ENCODE measurements around the gene CTNNAL1.
"Not testable (repeated sequence)": the region's sequence is repeated elsewhere in the genome, so short reads cannot be mapped to it uniquely, and the experiment has no call there.

CTNNAL1 gene

GRCh38 chr9:108951578-108951977 is 61.7 kb downstream of the CTNNAL1 start:
- peak; percentile 89 for FAIRE-seq
- no peak for TF ChIP-seq POLR2A (IDR thresholded peaks at IDR 0.05; ENCODE audit: low read depth, low read length)

GRCh38 chr9:108950168-108950567 is 63.1 kb downstream of the CTNNAL1 start:
- FAIRE-seq (peak; percentile 90), DNase-seq (ENCODE audit: insufficient read length, low spot score) (no peak)
- no peak for TF ChIP-seq POLR2A (IDR thresholded peaks at IDR 0.05; ENCODE audit: low read depth, low read length)

More at GRCh38 chr9:108951578-108951977, 61.7 kb downstream of the CTNNAL1 start:
- DNase-seq (ENCODE audit: insufficient read length, low spot score) = no peak

GRCh38 chr9:108939975-108940374 is 73.3 kb downstream of the CTNNAL1 start:
- DNase-seq (ENCODE audit: insufficient read length, low spot score) (no peak), FAIRE-seq (peak; percentile 92)
- no peak for TF ChIP-seq POLR2A (IDR thresholded peaks at IDR 0.05; ENCODE audit: low read depth, low read length)

- TF ChIP-seq POLR2A (IDR thresholded peaks at IDR 0.05; ENCODE audit: low read depth, low read length) = no peak
- FAIRE-seq = no peak
- no peak for DNase-seq (ENCODE audit: insufficient read length, low spot score)
These were observed 75.6 kb downstream of the CTNNAL1 start for GRCh38 chr9:108937561-108938305.

GRCh38 chr9:108934323-108934893 is 78.9 kb downstream of the CTNNAL1 start, which contains the start of gene ABITRAM:
Gene ABITRAM, plus strand, starts transcription at chr9:108934400. Its CDS starts 87 bp downstream, at chr9:108934487.
- FAIRE-seq (peak; percentile 57), DNase-seq (ENCODE audit: insufficient read length, low spot score) (peak; percentile 95)
- peak; percentile 74 for TF ChIP-seq POLR2A (IDR thresholded peaks at IDR 0.05; ENCODE audit: low read depth, low read length)

- TF ChIP-seq POLR2A (IDR thresholded peaks at IDR 0.05; ENCODE audit: low read depth, low read length) = peak; percentile 82
- FAIRE-seq (peak; percentile 93), DNase-seq (ENCODE audit: insufficient read length, low spot score) (peak; percentile 96)
These were observed 79.5 kb downstream of the CTNNAL1 start, which contains the start of gene ELP1 for GRCh38 chr9:108933718-108934322. Gene ELP1, minus strand, starts transcription at chr9:108934124. Its CDS starts 2,978 bp downstream, at chr9:108931146.

GRCh38 chr9:108933231-108933717 is 80.0 kb downstream of the CTNNAL1 start:
- TF ChIP-seq POLR2A (IDR thresholded peaks at IDR 0.05; ENCODE audit: low read depth, low read length) = no peak
- DNase-seq (ENCODE audit: insufficient read length, low spot score) = no peak
- peak; percentile 74 for FAIRE-seq

- no peak for TF ChIP-seq POLR2A (IDR thresholded peaks at IDR 0.05; ENCODE audit: low read depth, low read length)
- FAIRE-seq (no peak), DNase-seq (ENCODE audit: insufficient read length, low spot score) (no peak)
These were observed 84.9 kb downstream of the CTNNAL1 start for GRCh38 chr9:108928386-108928785.

GRCh38 chr9:108924466-108924865 is 88.8 kb downstream of the CTNNAL1 start:
- DNase-seq (ENCODE audit: insufficient read length, low spot score) = no peak
- no peak for FAIRE-seq
- TF ChIP-seq POLR2A (IDR thresholded peaks at IDR 0.05; ENCODE audit: low read depth, low read length) = no peak

- no peak for FAIRE-seq
- no peak for TF ChIP-seq POLR2A (IDR thresholded peaks at IDR 0.05; ENCODE audit: low read depth, low read length)
- no peak for DNase-seq (ENCODE audit: insufficient read length, low spot score)
These were observed 92.1 kb downstream of the CTNNAL1 start for GRCh38 chr9:108921200-108921599.

- not testable (repeated sequence) for FAIRE-seq; DNase-seq (ENCODE audit: insufficient read length, low spot score)
These were observed 92.9 kb downstream of the CTNNAL1 start for GRCh38 chr9:108920401-108920800.

- peak; percentile 6 for FAIRE-seq
- TF ChIP-seq POLR2A (IDR thresholded peaks at IDR 0.05; ENCODE audit: low read depth, low read length) = no peak
These were observed 93.8 kb downstream of the CTNNAL1 start for GRCh38 chr9:108919517-108919916.

GRCh38 chr9:108913391-108913790 is 99.9 kb downstream of the CTNNAL1 start:
- FAIRE-seq = no peak
- DNase-seq (ENCODE audit: insufficient read length, low spot score) = no peak
- no peak for TF ChIP-seq POLR2A (IDR thresholded peaks at IDR 0.05; ENCODE audit: low read depth, low read length)

More at GRCh38 chr9:108919517-108919916, 93.8 kb downstream of the CTNNAL1 start:
- DNase-seq (ENCODE audit: insufficient read length, low spot score) = no peak

- DNase-seq (ENCODE audit: insufficient read length, low spot score) = no peak
- FAIRE-seq = no peak
- no peak for TF ChIP-seq POLR2A (IDR thresholded peaks at IDR 0.05; ENCODE audit: low read depth, low read length)
These were observed 101.5 kb downstream of the CTNNAL1 start for GRCh38 chr9:108911820-108912219.
